Testis (tissue), 2 donors: Measurements from ENCODE around the gene NUP98.

Experiments
- CTCF ChIP-seq, 3 experiments: fragments of 450-650 bp in 2 of 3; fragments of 200-600 bp in 1 of 3; sonication (generic) in 1 of 3; IDR thresholded peaks; one replicate each; pipeline ENCODE4 v1.5.1; 2016 to 2019; ENCODE audit warnings: antibody characterized with exemption in 3 of 3, mild to moderate bottlenecking in 2 of 3, moderate library complexity in 1 of 3
- POLR2A ChIP-seq: fragments of 450-650 bp; IDR thresholded peaks from one replicate; pipeline ENCODE4 v1.6.1; 2017; ENCODE audit warnings: antibody characterized with exemption, mild to moderate bottlenecking, moderate library complexity

- TF ChIP-seq CTCF (IDR thresholded peaks at IDR 0.05), result no peak
- TF ChIP-seq POLR2A, result no peak
Observed at GRCh38 chr11:3703383-3703782, 94.0 kb downstream of the NUP98 start.
